GM23248 (cell line): ENCODE data around the gene ARHGAP35. TPM values are rescaled to one million over a fixed set of nuclear protein-coding genes. Genes with fewer than 3 reads are reported as not detected.

Source experiments
- DNase-seq: peaks from one replicate; pipeline ENCODE4 v3.0.0-alpha.2; 2015
- H2AFZ ChIP-seq: fragments of 200-600 bp; sonication (generic); 2 replicates; pipeline ENCODE4 v1.6.1; 2016; ENCODE audit warnings: antibody characterized with exemption
- H3F3A ChIP-seq: fragments of 200-600 bp; sonication (generic); 2 replicates; pipeline ENCODE4 v1.6.1; 2016; ENCODE audit warnings: mild to moderate bottlenecking, antibody characterized with exemption, mixed run types; ENCODE audit not compliant: insufficient read depth
- H3K27ac ChIP-seq: fragments of 200-600 bp; sonication (generic); 2 replicates; pipeline ENCODE4 v1.5.1; 2016; ENCODE audit warnings: mild to moderate bottlenecking
- H3K27me3 ChIP-seq: fragments of 200-600 bp; sonication (generic); replicated peaks from 2 replicates; pipeline ENCODE4 v1.6.1; 2016; ENCODE audit warnings: mild to moderate bottlenecking; ENCODE audit not compliant: insufficient read depth
- H3K36me3 ChIP-seq: fragments of 200-600 bp; sonication (generic); 2 replicates; pipeline ENCODE4 v1.6.1; 2016; ENCODE audit warnings: low read depth, mild to moderate bottlenecking
- H3K4me1 ChIP-seq: fragments of 200-600 bp; sonication (generic); 2 replicates; pipeline ENCODE4 v1.6.1; 2016; ENCODE audit warnings: mild to moderate bottlenecking; ENCODE audit not compliant: insufficient read depth
- H3K4me2 ChIP-seq: fragments of 200-600 bp; sonication (generic); one replicate; pipeline ENCODE4 v1.6.1; 2016; ENCODE audit warnings: mild to moderate bottlenecking; ENCODE audit not compliant: unreplicated experiment
- H3K4me3 ChIP-seq: fragments of 200-600 bp; sonication (generic); 2 replicates; pipeline ENCODE4 v1.5.1; 2016; ENCODE audit warnings: mild to moderate bottlenecking
- H3K79me2 ChIP-seq: fragments of 200-600 bp; sonication (generic); 2 replicates; pipeline ENCODE4 v1.6.1; 2016; ENCODE audit warnings: mild to moderate bottlenecking; ENCODE audit not compliant: insufficient read depth
- H3K9ac ChIP-seq: fragments of 200-600 bp; sonication (generic); 2 replicates; pipeline ENCODE4 v1.6.1; 2016; ENCODE audit warnings: mild to moderate bottlenecking
- H3K9me2 ChIP-seq: fragments of 200-600 bp; sonication (generic); 2 replicates; pipeline ENCODE4 v1.6.1; 2016; ENCODE audit warnings: mixed run types, mild to moderate bottlenecking, moderate library complexity; ENCODE audit not compliant: insufficient read depth
- H3K9me3 ChIP-seq: fragments of 200-600 bp; sonication (generic); one replicate; pipeline ENCODE4 v1.6.1; 2017; ENCODE audit warnings: low read depth
- H4K20me1 ChIP-seq: fragments of 200-600 bp; sonication (generic); 2 replicates; pipeline ENCODE4 v1.6.0; 2016; ENCODE audit not compliant: insufficient read depth
- EZH2 ChIP-seq: fragments of 200-600 bp; sonication (generic); IDR thresholded peaks from 2 replicates; pipeline ENCODE4 v1.6.1; 2018; ENCODE audit warnings: antibody characterized with exemption, mild to moderate bottlenecking; ENCODE audit not compliant: insufficient read depth, poor library complexity, severe bottlenecking
- EZH2phosphoT487 ChIP-seq: fragments of 200-600 bp; sonication (generic); IDR thresholded peaks from 2 replicates; pipeline ENCODE4 v1.6.1; 2018; ENCODE audit warnings: antibody characterized with exemption, moderate library complexity, mild to moderate bottlenecking, low read depth; ENCODE audit not compliant: insufficient read depth
- WGBS, 2 experiments: methylation state at CpG; one replicate each; pipeline ENCODE4 v1.1.6; 2015 to 2017; ENCODE audit warnings: low lambda C conversion rate in 2 of 2, low coverage in 1 of 2; ENCODE audit errors: missing lambda C conversion rate in 2 of 2; 5-methylcytosine and 5-hydroxymethylcytosine counted together
- in situ Hi-C: fragments of 300-500 bp; cut with MboI; formaldehyde crosslinking; loops from 2 replicates; pipeline ENCODE4 v1.15.0; 2020
- polyA plus RNA-seq: library from polyadenylated mRNA; unstranded; fragments of >200 nt; fragmentation: Nextera tagmentation; extraction: Ambion mirVana; gene quantifications from 2 replicates; pipeline ENCODE4 v1.2.1, GENCODE V29; 2016
- total RNA-seq: library from RNA; depleted of rRNA; stranded (reverse); fragments of >200 nt; shearing (Covaris generic); gene quantifications from 2 replicates; pipeline ENCODE4 v1.2.3, GENCODE V29; 2014

The ARHGAP35 gene
- total and polyA plus RNA-seq, 2 experiments from 2014 or later = 13.5 to 35.2 TPM

DNA sequence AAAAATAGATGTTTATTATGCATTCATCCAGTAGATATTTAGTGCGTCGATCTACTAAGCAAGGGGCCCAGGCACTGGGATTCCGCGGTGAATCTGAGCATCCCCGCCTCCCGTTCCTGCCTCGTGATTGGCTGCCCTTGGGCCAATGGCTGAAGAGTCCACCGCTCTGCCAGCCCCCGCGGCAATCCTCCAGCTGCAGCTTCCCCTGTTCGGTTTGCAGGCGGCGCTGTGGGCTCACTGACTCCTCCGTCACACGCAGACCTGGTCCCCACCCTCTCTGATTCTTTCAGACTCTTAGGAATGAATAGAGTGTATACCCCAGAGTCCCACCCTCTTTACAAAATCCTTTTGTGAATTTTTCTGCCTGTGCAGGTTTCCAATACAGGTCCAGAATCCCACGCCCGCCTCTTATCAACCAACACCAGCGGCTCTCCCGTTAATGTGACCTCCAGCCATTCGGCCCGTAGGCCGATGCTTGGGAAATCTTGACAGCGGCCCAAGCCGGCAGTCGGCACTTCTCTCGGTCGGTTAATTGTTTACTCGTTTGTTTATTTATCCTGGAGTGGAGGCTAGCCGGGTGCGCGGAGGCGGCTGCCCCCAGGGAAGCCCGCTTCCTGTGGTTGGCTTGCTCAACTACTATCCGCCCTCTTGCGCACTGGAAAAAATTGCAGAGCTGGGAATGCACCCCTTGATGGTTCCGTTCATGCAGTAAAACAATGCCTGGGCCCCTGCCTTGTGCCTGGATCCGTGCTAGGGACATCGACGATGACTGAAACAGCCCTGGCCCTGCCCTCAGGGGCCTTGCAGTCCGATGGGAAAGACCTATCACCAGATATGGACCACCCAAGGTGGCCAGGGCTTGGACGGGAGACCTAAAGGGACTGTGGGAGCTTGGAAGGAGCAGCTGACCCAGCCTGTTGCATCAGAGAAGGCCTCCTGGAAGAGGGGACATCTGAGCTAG, 4.5 kb upstream of the ARHGAP35 start:
- H3K9ac ChIP-seq = peak overlapping the region; percentile 84
- no peaks in the 10 kb centered on the region for H3K9me2 ChIP-seq
- H3K27ac ChIP-seq = peak overlapping the region; percentile 97
- H2AFZ ChIP-seq = peak overlapping the region; percentile 71
- peak; percentile 99 for DNase-seq
- H3K36me3 ChIP-seq = no peaks in the 10 kb centered on the region
- TF ChIP-seq EZH2 (no peak), EZH2phosphoT487 (no peak)
- H3K4me3 ChIP-seq = peak overlapping the region; percentile 69
- peaks cover 13% of the 10 kb centered on the region for H3K4me1 ChIP-seq
- no peaks in the 10 kb centered on the region for H3K27me3 ChIP-seq
- H3K4me2 ChIP-seq = peak overlapping the region; percentile 82
- H4K20me1 ChIP-seq = no peaks in the 10 kb centered on the region
- in situ Hi-C loops = no loop called here
- WGBS, 2 experiments = 1 to 3% methylated on average over 41 of the region's 41 CpGs
- peaks cover 24% of the 10 kb centered on the region for H3F3A ChIP-seq
- no peaks in the 10 kb centered on the region for H3K9me3 ChIP-seq
- H3K79me2 ChIP-seq = peaks cover 19% of the 10 kb centered on the region

- Histone ChIP-seq H3K27me3 (no peaks in the 10 kb centered on the region), H3K4me2 (peak overlapping the region; percentile 70), H3K9me2 (no peaks in the 10 kb centered on the region), H3K9me3 (no peaks in the 10 kb centered on the region), H3F3A (peaks cover 56% of the 10 kb centered on the region), H2AFZ (peak overlapping the region; percentile 57), H3K4me3 (peak overlapping the region; percentile 64), H3K27ac (peak overlapping the region; percentile 93), H3K4me1 (peaks cover 33% of the 10 kb centered on the region), H3K36me3 (no peaks in the 10 kb centered on the region), H4K20me1 (no peaks in the 10 kb centered on the region), H3K79me2 (peaks cover 52% of the 10 kb centered on the region), H3K9ac (peak overlapping the region; percentile 50)
- 8 to 12% methylated on average over 18 of the region's 18 CpGs for WGBS, 2 experiments
- TF ChIP-seq EZH2 (no peak), EZH2phosphoT487 (no peak)
- in situ Hi-C loops = no loop called here
- DNase-seq = peak; percentile 78
These were observed 1.1 kb upstream of the ARHGAP35 start for GRCh38 chr19:46859637-46860124.

GRCh38 chr19:46860125-46860845, 512 bp upstream of the ARHGAP35 start:
- Histone ChIP-seq H2AFZ (peak overlapping the region; percentile 57), H3K9me2 (no peaks in the 10 kb centered on the region), H3F3A (peaks cover 56% of the 10 kb centered on the region), H3K9me3 (no peaks in the 10 kb centered on the region), H3K27ac (peak overlapping the region; percentile 93), H3K36me3 (no peaks in the 10 kb centered on the region), H3K27me3 (no peaks in the 10 kb centered on the region), H4K20me1 (no peaks in the 10 kb centered on the region), H3K4me1 (peaks cover 36% of the 10 kb centered on the region), H3K9ac (peak overlapping the region; percentile 94), H3K79me2 (peaks cover 58% of the 10 kb centered on the region), H3K4me2 (peak overlapping the region; percentile 62), H3K4me3 (peak overlapping the region; percentile 80)
- TF ChIP-seq EZH2 = no peak
- TF ChIP-seq EZH2phosphoT487 = no peak
- in situ Hi-C loops = no loop called here
- peak; percentile 99 for DNase-seq
- WGBS, 2 experiments = 0 to 1% methylated on average over 53 to 59 of the region's 89 CpGs

DNA sequence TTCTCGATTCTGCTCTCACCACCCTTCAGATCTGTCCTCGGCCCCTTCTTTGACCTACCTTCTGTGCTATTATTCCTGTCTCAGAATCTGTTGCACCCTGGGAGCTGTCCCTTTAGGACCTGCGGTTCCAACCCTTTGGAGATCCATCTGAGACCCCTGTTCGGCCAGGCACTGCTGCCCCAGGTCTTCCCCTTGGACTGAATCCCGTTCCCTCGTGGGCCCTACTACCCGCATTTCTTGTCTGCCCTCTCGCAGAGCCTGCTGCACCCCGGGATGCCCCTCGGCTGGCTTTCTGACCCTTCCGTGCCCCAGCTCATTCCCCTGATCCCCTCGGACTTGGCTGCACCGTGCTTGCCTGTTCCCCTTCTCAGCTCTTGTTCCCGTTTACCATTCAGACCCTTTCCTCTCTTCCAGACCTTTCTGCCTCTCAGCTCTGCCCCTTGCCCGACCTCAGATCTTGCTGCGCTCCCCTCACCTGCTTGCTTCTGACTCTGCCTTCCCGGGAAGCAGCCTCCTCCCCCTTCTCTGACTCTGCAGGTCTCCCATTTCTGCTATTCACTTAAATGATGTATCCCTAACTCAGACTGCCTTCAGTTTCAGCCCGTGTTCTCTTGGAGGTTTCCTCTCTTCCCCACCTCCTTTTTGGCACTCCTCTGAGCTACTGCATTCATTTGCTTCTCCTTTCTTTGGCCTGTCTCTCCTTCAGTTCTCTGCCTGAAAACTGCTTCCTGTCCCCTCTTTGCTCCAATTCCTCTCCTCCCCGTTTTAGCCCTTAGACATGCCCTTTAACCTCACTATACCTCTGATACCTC, 1.1 kb downstream of the ARHGAP35 start:
- Histone ChIP-seq H3F3A (peaks cover 48% of the 10 kb centered on the region), H3K4me3 (peak overlapping the region; percentile 80), H3K27ac (peak overlapping the region; percentile 93), H3K4me1 (peaks cover 38% of the 10 kb centered on the region), H3K9me2 (no peaks in the 10 kb centered on the region), H3K27me3 (no peaks in the 10 kb centered on the region), H3K79me2 (peaks cover 74% of the 10 kb centered on the region), H3K9me3 (no peaks in the 10 kb centered on the region), H4K20me1 (peaks cover 9% of the 10 kb centered on the region; the same call in 1 of the 2 replicates), H2AFZ (no peak overlapping the region), H3K9ac (peak overlapping the region; percentile 94), H3K36me3 (no peaks in the 10 kb centered on the region; the same call in 1 of the 2 replicates), H3K4me2 (peak overlapping the region; percentile 80)
- in situ Hi-C loops = no loop called here
- WGBS, 2 experiments = 1% methylated on average over 15 to 19 of the region's 19 CpGs
- TF ChIP-seq EZH2phosphoT487 (no peak), EZH2 (no peak)
- peak; percentile 64 for DNase-seq
